Chondrocyte (in vitro differentiated cells): ENCODE data around the gene CLEC9A. TPM values are rescaled to one million over a fixed set of nuclear protein-coding genes. Genes with fewer than 3 reads are reported as not detected.

Source experiments
- DNase-seq: peaks from one replicate; pipeline ENCODE4 v3.0.0; 2021; ENCODE audit warnings: mixed read lengths, low spot score
- H3K27ac Mint-ChIP-seq: one replicate; pipeline ENCODE4 v1.8.0; 2021; ENCODE audit warnings: mild to moderate bottlenecking, moderate library complexity, mixed read lengths; ENCODE audit not compliant: unreplicated experiment
- H3K27me3 Mint-ChIP-seq: 2 replicates; pipeline ENCODE4 v1.8.0; 2021; ENCODE audit warnings: low read depth, mixed read lengths
- H3K36me3 Mint-ChIP-seq: 2 replicates; pipeline ENCODE4 v1.8.0; 2021; ENCODE audit warnings: low read depth, mixed read lengths
- H3K4me1 Mint-ChIP-seq: 2 replicates; pipeline ENCODE4 v1.8.0; 2021; ENCODE audit warnings: low read depth, mild to moderate bottlenecking, mixed read lengths
- H3K4me3 Mint-ChIP-seq: one replicate; pipeline ENCODE4 v1.8.0; 2021; ENCODE audit warnings: mild to moderate bottlenecking, moderate library complexity, mixed read lengths; ENCODE audit not compliant: unreplicated experiment
- H3K9me3 Mint-ChIP-seq: 2 replicates; pipeline ENCODE4 v1.8.0; 2021; ENCODE audit warnings: low read depth, mixed read lengths
- total RNA-seq: library from RNA; stranded (reverse); gene quantifications from 3 replicates; pipeline ENCODE4 v1.2.1, GENCODE V29; 2021
- TF ChIP-seq, protein P1 (sequence below): fragments of 200-600 bp; sonication (generic); IDR thresholded peaks from 2 replicates; pipeline ENCODE4 v1.5.0; 2021; ENCODE audit warnings: antibody characterized with exemption, mild to moderate bottlenecking, moderate library complexity

Gene CLEC9A
- total RNA-seq, 1 donor from 2014 or later = not detected

- TF ChIP-seq, protein P1, sequence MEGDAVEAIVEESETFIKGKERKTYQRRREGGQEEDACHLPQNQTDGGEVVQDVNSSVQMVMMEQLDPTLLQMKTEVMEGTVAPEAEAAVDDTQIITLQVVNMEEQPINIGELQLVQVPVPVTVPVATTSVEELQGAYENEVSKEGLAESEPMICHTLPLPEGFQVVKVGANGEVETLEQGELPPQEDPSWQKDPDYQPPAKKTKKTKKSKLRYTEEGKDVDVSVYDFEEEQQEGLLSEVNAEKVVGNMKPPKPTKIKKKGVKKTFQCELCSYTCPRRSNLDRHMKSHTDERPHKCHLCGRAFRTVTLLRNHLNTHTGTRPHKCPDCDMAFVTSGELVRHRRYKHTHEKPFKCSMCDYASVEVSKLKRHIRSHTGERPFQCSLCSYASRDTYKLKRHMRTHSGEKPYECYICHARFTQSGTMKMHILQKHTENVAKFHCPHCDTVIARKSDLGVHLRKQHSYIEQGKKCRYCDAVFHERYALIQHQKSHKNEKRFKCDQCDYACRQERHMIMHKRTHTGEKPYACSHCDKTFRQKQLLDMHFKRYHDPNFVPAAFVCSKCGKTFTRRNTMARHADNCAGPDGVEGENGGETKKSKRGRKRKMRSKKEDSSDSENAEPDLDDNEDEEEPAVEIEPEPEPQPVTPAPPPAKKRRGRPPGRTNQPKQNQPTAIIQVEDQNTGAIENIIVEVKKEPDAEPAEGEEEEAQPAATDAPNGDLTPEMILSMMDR = peak; percentile 86
- Mint-ChIP-seq H3K4me3 (no peak overlapping the region), H3K9me3 (no peaks in the 10 kb centered on the region), H3K27ac (no peak overlapping the region), H3K4me1 (peaks cover 21% of the 10 kb centered on the region), H3K36me3 (no peaks in the 10 kb centered on the region), H3K27me3 (no peaks in the 10 kb centered on the region)
- no peak for DNase-seq
These were observed 3.5 kb downstream of the CLEC9A start for GRCh38 chr12:10033783-10034545.

DNA sequence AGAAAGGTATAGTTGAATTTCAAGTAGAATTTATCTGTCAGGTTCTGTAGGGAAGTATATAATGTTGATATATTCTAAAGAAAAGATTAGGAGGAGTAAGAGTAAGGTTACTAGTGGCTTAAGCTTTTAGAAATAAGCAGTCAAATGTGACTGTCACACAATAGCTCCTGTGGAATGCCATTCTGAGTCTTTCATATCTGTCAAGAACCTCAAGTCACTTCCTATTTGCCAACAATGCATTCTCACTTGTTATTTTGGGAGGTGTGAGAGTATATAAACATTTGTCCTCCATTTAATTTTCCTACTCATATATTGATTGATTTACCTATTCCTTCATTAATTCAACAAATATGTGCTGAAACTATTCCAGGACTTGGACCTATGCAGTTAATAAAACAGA, 11.7 kb downstream of the CLEC9A start:
- TF ChIP-seq, protein P1 = no peak
- no peaks in the 10 kb centered on the region for H3K36me3 Mint-ChIP-seq
- no peak overlapping the region for H3K4me3 Mint-ChIP-seq
- no peak overlapping the region for H3K27ac Mint-ChIP-seq
- no peaks in the 10 kb centered on the region for H3K27me3 Mint-ChIP-seq
- no peak for DNase-seq
- no peaks in the 10 kb centered on the region for H3K4me1 Mint-ChIP-seq
- H3K9me3 Mint-ChIP-seq = no peaks in the 10 kb centered on the region

DNA sequence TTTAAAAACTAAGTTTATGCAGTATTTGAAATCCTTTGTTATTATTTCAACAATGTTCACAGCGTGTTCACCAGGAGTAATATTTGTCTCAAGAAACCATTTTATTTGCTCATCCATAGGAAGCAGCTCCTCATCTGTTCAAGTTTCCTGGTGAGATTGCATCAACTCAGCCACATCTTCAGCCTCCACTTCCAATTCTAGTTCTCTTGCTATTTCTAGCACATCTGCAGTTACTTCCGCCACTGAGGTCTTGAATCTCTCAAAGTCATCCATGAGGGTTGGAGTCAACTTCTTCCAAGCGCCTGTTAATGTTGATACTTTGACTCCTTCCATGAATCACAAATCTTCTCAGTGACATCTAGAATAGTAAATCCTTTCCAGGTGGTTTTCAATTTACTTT, 18.0 kb downstream of the CLEC9A start:
- Mint-ChIP-seq H3K27me3 (no peaks in the 10 kb centered on the region), H3K4me1 (no peaks in the 10 kb centered on the region), H3K9me3 (peaks cover 9% of the 10 kb centered on the region), H3K36me3 (no peaks in the 10 kb centered on the region), H3K27ac (no peak overlapping the region), H3K4me3 (no peak overlapping the region)
- no peak for DNase-seq
- TF ChIP-seq, protein P1 = no peak

- Mint-ChIP-seq H3K27ac (no peak overlapping the region), H3K27me3 (no peaks in the 10 kb centered on the region), H3K4me1 (no peaks in the 10 kb centered on the region), H3K9me3 (peaks cover 9% of the 10 kb centered on the region), H3K4me3 (no peak overlapping the region), H3K36me3 (no peaks in the 10 kb centered on the region)
- TF ChIP-seq, protein P1 = no peak
- DNase-seq = no peak
These were observed 21.9 kb downstream of the CLEC9A start for GRCh38 chr12:10052193-10052913.

DNA sequence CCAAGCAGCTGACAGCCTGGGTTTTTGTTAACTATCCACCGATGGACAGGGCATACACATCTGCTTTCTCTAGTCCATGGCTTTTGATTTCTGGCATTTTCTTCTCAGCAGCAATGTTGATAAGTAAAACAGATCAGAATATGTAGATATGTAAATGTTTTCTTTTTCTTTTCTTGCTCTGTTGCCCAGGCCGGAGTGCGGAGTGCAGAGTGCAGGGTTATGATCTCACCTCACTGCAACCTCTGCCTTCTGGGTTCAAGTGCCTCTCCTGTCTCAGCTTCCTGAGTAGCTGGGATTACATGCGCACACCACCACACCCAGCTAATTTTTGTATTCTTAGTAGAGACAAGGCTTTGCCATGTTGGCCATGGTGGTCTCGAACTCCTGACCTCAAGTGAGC, 27.9 kb downstream of the CLEC9A start:
- DNase-seq = no peak
- H3K9me3 Mint-ChIP-seq = no peaks in the 10 kb centered on the region
- no peaks in the 10 kb centered on the region for H3K36me3 Mint-ChIP-seq
- H3K4me3 Mint-ChIP-seq = no peak overlapping the region
- TF ChIP-seq, protein P1 = no peak
- H3K4me1 Mint-ChIP-seq = no peaks in the 10 kb centered on the region
- no peak overlapping the region for H3K27ac Mint-ChIP-seq
- H3K27me3 Mint-ChIP-seq = no peaks in the 10 kb centered on the region
